Activated T-cell treated with anti-CD3 and anti-CD28 coated beads, Interleukin-2, amount 50 U/mL, for 72 hours (primary cell): ENCODE measurements around the gene FKBP2. TPM values are rescaled to one million over a fixed set of nuclear protein-coding genes. Genes with fewer than 3 reads are reported as not detected.
A peak's percentile ranks its signal among the peaks of the same experiment; 100 is the strongest.
"Not testable (repeated sequence)": the region's sequence is repeated elsewhere in the genome, so short reads cannot be mapped to it uniquely, and the experiment has no call there.

ENCODE experiments used
- ATAC-seq, 2 donors: fragments of 150-1000 bp; cut with Tn5 transposase; replicated peaks in 1 of 2; 2 replicates each; pipeline ENCODE4 v1.10.0; 2021; ENCODE audit warnings: moderate library complexity in 2 of 2, mild to moderate bottlenecking in 1 of 2
- DNase-seq, 2 donors: peaks; one replicate each; pipeline ENCODE4 v3.0.0; 2021 to 2022; ENCODE audit warnings: mixed read lengths in 1 of 2
- H3K27ac Mint-ChIP-seq: one replicate; pipeline ENCODE4 v1.8.0; 2022; ENCODE audit warnings: mild to moderate bottlenecking, moderate library complexity, mixed read lengths
- H3K27me3 Mint-ChIP-seq: one replicate; pipeline ENCODE4 v1.8.0; 2022; ENCODE audit warnings: low read depth, mixed read lengths
- H3K36me3 Mint-ChIP-seq, 2 donors: one replicate each; pipeline ENCODE4 v1.8.0; 2022; ENCODE audit warnings: mixed read lengths in 2 of 2, mild to moderate bottlenecking in 1 of 2; ENCODE audit not compliant: insufficient read depth in 2 of 2
- H3K4me1 Mint-ChIP-seq: one replicate; pipeline ENCODE4 v1.8.0; 2022; ENCODE audit warnings: low read depth, mixed read lengths
- H3K4me3 Mint-ChIP-seq, 2 donors: one replicate each; pipeline ENCODE4 v1.8.0; 2022; ENCODE audit warnings: mild to moderate bottlenecking in 2 of 2, mixed read lengths in 2 of 2, moderate library complexity in 2 of 2
- H3K9me3 Mint-ChIP-seq, 2 donors: one replicate each; pipeline ENCODE4 v1.8.0; 2022; ENCODE audit warnings: mixed read lengths in 2 of 2
- total RNA-seq, 2 donors: library from RNA; stranded (reverse); gene quantifications; one replicate each; pipeline ENCODE4 v1.2.3, GENCODE V29; 2022

FKBP2 gene
- total RNA-seq, 2 donors from 2014 or later = 34.2 to 41.5 TPM

DNA sequence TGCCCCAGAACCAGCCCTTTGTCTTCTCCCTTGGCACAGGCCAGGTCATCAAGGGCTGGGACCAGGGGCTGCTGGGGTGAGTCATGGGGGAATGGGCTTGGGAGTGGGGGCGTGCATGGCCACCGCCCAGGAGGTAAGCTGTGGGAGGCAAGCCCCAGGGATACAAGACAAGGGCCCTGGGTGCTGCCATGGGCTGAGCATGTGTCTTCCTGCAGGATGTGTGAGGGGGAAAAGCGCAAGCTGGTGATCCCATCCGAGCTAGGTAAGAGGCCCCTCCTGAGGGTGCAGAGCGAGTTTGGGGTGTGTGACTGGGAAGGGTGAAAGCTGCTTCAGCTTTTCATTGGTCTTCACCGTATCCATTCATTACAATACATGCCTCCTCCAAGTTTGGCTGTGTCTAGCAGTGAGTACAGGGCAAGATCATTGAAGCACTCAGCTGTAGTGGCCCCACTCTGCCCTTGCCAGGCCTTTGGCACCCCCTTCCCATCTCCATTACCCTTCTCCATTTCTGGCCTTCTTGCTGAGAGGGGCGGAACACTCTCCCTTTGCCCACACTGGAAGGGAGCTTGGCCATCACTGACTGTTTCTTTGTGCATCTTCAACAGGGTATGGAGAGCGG is 2.5 kb downstream of the FKBP2 start:
- Mint-ChIP-seq H3K4me1 (peaks cover 40% of the 10 kb centered on the region), H3K4me3 (peak overlapping the region; percentile 88 to 93), H3K27ac (no peak overlapping the region), H3K27me3 (no peaks in the 10 kb centered on the region), H3K36me3 (peaks cover 1% of the 10 kb centered on the region in 2 donors), H3K9me3 (no peaks in the 10 kb centered on the region)
- ATAC-seq = no peak
- DNase-seq = no peak

DNA sequence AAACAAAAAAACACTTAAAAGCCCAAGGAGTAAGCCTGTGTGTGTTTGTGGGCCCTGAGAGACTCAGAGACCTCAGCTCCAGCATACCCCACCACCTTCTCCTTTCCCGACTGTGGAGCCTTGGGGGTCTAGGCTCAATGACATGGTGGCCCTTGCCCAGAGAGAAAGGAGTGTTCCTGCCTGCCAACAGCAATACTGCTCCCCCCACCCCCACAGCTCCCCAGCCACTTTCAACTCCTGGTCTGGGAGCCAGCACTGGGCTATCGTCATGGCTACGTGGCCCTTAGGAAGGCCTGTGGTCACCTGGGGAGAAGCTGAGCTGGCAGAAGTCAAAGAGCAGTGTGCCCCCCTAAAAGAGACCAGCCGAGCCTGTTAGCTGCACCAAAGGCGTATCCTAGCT is 3.2 kb downstream of the FKBP2 start:
- no peak for ATAC-seq
- no peaks in the 10 kb centered on the region for H3K9me3 Mint-ChIP-seq
- H3K27ac Mint-ChIP-seq = no peak overlapping the region
- peaks cover 40% of the 10 kb centered on the region for H3K4me1 Mint-ChIP-seq
- no peaks in the 10 kb centered on the region for H3K27me3 Mint-ChIP-seq
- DNase-seq = no peak
- peaks cover 1% of the 10 kb centered on the region in 2 donors for H3K36me3 Mint-ChIP-seq
- peak overlapping the region; percentile 31 to 93 for H3K4me3 Mint-ChIP-seq

DNA sequence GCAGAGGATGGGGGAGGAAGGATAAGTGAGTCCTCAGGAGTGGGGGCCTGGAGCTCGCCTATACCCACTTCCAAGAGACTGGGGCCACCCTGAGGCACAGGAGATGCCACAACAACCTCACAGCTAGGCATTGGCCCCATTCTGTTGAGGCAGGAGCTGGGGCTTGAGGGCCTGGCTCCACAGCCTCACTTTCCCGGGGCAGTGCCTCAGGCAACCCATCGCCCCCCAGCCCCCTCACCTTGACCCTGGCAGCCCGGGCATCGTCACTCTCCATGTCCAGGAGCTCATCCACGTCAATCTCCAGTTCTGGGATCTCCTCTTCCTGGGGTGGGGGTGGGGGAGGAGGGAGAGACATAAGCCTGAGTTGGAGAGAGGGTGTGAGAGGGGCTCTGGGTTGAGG is 4.1 kb downstream of the FKBP2 start:
- Mint-ChIP-seq H3K9me3 (no peaks in the 10 kb centered on the region), H3K4me1 (peaks cover 42% of the 10 kb centered on the region), H3K27me3 (no peaks in the 10 kb centered on the region), H3K27ac (no peak overlapping the region), H3K36me3 (peaks cover 1% of the 10 kb centered on the region in 2 donors), H3K4me3 (peak overlapping the region; percentile 93)
- ATAC-seq (no peak), DNase-seq (no peak)

DNA sequence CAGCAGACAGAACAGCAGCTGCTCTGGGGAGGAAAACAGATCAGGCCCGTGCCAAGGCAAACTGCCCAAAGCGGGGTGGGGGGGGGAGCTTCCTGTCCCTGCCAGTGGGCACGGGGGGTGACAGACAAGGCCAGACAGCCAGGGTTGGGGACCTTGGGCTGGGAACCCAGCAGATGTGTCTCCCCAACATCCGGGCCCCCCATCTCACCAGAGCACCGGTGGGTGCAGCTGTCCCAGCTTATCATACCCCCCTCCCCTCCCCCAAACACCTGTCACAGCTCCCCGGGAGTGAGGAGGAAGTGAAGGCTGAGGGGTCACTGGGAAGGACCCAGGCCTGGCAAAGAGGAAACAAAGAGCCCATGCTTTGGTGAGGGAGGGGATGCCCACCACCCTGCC is 4.5 kb downstream of the FKBP2 start:
- DNase-seq = peak in 1 of 2 donors; percentile 31
- Mint-ChIP-seq H3K27me3 (no peaks in the 10 kb centered on the region), H3K9me3 (no peaks in the 10 kb centered on the region), H3K4me1 (peaks cover 41% of the 10 kb centered on the region), H3K27ac (no peak overlapping the region), H3K4me3 (peak overlapping the region; percentile 93), H3K36me3 (peaks cover 1% of the 10 kb centered on the region in 2 donors)
- ATAC-seq = no peak

DNA sequence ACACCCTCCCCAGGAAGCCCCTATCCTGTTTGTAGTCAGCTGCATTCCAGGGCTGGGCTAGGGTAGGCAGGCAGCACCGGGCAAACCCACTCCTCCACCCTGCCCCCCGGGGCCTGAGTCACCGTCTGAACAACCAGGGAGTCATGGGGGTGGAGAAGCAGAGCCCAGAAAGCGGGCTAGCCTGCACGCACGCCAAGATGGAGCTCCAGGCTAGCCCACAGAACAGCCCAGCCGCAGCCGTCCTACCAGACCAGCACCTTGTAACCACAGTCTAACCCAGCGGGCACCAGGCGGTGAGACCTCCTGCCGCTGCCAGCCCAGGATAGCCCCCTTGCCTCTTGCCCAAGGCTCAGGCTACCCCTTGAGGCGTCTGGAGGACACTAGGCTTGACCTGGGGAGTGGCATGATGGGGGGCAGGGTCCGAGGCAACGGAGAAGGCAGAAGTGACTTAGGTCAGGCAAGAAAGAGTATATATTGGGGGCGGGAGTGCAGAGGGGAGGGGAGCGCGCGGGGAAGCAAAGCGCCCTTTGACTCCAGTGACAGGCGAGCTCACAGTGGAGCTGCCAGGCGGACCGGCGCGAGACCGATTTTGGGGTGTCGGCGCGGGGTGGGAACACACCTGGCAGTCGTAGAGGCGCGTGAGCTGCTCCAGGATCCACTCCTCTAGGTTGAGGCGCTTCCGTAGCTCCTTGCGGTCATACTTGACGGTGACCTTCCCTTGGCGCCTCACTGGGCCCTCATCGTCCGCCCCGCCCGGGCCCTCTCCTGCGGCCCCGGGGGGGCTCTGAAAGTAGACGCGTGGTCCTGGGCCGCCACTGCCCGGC is 5.1 kb downstream of the FKBP2 start:
- peak overlapping the region; percentile 65 for H3K27ac Mint-ChIP-seq

DNA sequence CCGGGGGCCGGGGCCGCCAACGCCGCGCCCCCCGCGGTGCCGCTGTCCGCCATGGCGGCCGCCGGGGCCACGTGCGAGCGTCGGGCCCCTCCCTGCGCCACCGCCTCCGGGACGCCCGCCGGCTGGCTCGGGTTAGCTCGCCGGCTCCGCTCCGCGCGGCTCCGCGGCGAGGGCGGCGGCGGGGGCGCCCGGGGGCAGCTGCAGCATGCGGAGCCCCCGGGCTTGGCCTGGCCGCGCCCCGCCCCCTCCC is 5.7 kb downstream of the FKBP2 start:
- Mint-ChIP-seq H3K4me3 (peak overlapping the region; percentile 88 to 91), H3K4me1 (peaks cover 44% of the 10 kb centered on the region)
- H3K9me3 Mint-ChIP-seq, H3K27me3 Mint-ChIP-seq, H3K27ac Mint-ChIP-seq, H3K36me3 Mint-ChIP-seq, DNase-seq: not testable (repeated sequence)
- peak; percentile 14 to 25 for ATAC-seq

More for the DNA sequence above, 5.1 kb downstream of the FKBP2 start:
- DNase-seq (peak; percentile 79 to 88), ATAC-seq (peak; percentile 12)
- no peaks in the 10 kb centered on the region for H3K27me3 Mint-ChIP-seq
- peaks cover 1% of the 10 kb centered on the region in 2 donors for H3K36me3 Mint-ChIP-seq
- no peaks in the 10 kb centered on the region for H3K9me3 Mint-ChIP-seq
- peak overlapping the region; percentile 93 for H3K4me3 Mint-ChIP-seq
- H3K4me1 Mint-ChIP-seq = peaks cover 44% of the 10 kb centered on the region

DNA sequence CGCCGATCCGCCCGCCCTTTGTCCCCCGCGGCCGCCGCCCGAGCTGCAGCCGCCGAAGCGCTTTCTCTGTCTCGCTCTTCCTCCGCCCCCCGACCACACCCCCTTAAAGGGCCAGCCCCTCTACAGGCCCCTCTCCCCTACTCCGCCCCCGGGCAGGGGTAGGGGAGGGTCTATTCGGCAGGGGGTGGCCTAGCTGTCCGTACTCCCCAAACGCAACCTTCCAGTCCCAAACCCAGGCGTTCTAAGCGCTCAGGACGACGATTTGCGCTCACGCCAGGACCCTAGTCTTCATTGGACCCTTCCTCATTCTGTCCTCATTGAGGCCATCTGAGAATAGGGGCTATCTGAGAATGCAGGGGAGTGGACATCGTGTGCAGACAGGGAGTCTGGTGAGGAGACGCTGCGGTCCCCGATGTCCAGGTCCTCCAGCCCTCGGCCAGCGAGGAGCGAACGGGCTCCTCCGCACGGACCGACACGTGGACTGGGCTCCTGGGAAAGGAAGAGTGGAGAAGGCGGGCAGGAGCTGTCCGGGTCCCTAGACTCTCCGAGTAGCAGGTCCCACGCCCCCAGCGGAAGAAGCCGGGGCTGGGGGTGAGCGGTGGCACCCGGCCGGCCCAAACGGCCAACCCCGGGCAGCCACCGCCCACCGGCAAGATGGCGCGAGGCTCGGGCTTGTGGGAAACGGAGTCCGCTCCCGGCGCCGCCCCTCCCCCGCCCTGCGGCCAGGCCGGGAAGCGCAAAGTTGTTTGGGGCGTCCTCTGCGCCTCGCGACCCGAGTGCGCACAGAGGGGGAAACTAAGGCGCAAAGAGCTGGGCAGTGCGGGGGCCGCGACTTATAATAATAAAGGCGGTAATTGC is 6.2 kb downstream of the FKBP2 start, which contains the start of gene PPP1R14B:
Gene PPP1R14B, minus strand, starts transcription at position 73 of the 858 bp plus-strand sequence. CDS start 270 bp downstream, outside the sequence.
- peak; percentile 66 to 72 for ATAC-seq
- peak within 1 kb of the TSS; percentile 93 for H3K4me3 Mint-ChIP-seq
- no peaks in the 10 kb centered on the region for H3K27me3 Mint-ChIP-seq
- no peaks in the 10 kb centered on the region for H3K36me3 Mint-ChIP-seq
- peak within 1 kb of the TSS; percentile 65 for H3K27ac Mint-ChIP-seq
- peaks cover 50% of the 10 kb centered on the region for H3K4me1 Mint-ChIP-seq
- H3K9me3 Mint-ChIP-seq = no peaks in the 10 kb centered on the region
- peak; percentile 87 to 91 for DNase-seq

DNA sequence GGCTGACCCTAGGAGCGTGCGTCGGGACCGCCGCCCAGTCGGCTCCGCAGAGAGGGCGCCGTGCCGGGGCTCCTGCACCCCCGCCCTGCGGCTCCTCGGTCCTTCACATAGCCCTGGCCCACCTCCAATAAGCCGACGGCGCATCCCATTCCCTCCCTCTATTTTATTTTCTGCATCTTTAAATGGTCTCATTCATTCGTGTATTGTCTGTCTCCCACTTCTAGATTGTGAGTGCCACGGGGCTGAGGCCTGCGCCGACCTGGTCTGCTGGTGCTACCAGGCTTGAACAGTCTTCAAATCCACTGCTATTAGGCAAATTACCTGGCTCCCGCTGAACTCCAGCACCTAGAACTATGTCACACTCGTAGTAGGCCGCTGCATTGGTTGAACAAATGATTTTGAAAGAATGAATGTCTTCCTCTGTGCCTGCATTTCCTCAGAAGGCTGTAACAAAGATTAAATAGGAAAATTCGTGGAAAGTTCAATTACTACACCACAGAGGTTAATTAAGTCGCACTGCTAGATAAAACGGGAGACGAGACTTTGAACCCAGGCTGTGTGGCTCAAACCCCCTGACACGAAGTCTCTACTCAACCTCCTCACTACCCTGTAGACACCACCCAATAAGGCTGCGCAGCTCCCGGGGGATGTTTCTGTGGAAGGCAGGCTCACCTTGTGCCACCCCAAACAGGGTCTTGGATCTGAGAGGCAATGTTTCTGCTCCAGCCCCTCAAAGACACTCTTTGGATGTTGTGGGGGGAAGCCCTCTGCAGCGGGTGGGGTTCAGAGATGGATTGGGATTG is 7.0 kb downstream of the FKBP2 start:
- ATAC-seq = no peak
- no peak for DNase-seq
- H3K4me1 Mint-ChIP-seq = peaks cover 46% of the 10 kb centered on the region
- H3K9me3 Mint-ChIP-seq = no peaks in the 10 kb centered on the region
- H3K27ac Mint-ChIP-seq = no peak overlapping the region
- no peaks in the 10 kb centered on the region for H3K27me3 Mint-ChIP-seq
- H3K4me3 Mint-ChIP-seq = peak overlapping the region; percentile 65 to 88
- no peaks in the 10 kb centered on the region for H3K36me3 Mint-ChIP-seq

GRCh38 chr11:64248578-64248977 is 7.7 kb downstream of the FKBP2 start:
- ATAC-seq (no peak), DNase-seq (no peak)
- Mint-ChIP-seq H3K4me1 (peaks cover 39% of the 10 kb centered on the region), H3K27me3 (no peaks in the 10 kb centered on the region), H3K9me3 (no peaks in the 10 kb centered on the region), H3K36me3 (no peaks in the 10 kb centered on the region), H3K4me3 (peak overlapping the region in 1 of 2 donors; percentile 88), H3K27ac (no peak overlapping the region)

- Mint-ChIP-seq H3K27ac (no peak overlapping the region), H3K9me3 (no peaks in the 10 kb centered on the region), H3K4me3 (peak overlapping the region in 1 of 2 donors; percentile 39), H3K4me1 (peaks cover 34% of the 10 kb centered on the region), H3K27me3 (no peaks in the 10 kb centered on the region), H3K36me3 (no peaks in the 10 kb centered on the region)
- DNase-seq (no peak), ATAC-seq (no peak)
Observed at GRCh38 chr11:64249038-64249437, 8.1 kb downstream of the FKBP2 start.

- peak overlapping the region; percentile 62 to 87 for H3K4me3 Mint-ChIP-seq
- H3K9me3 Mint-ChIP-seq = no peaks in the 10 kb centered on the region
- DNase-seq (no peak), ATAC-seq (no peak)
- peaks cover 32% of the 10 kb centered on the region for H3K4me1 Mint-ChIP-seq
- H3K27ac Mint-ChIP-seq = no peak overlapping the region
- H3K27me3 Mint-ChIP-seq = no peaks in the 10 kb centered on the region
- H3K36me3 Mint-ChIP-seq = no peaks in the 10 kb centered on the region
Observed at GRCh38 chr11:64249563-64250414, 8.9 kb downstream of the FKBP2 start.
